GM19452 (cell line): Measurements from ENCODE around the gene HLA-DQB2.
"Not testable (repeated sequence)": the region's sequence is repeated elsewhere in the genome, so short reads cannot be mapped to it uniquely, and the experiment has no call there.

Source experiments
- ATAC-seq: cut with Tn5 transposase; IDR thresholded peaks from one replicate; pipeline ENCODE4 v1.9.1; 2021; ENCODE audit not compliant: unreplicated experiment

Gene HLA-DQB2

DNA sequence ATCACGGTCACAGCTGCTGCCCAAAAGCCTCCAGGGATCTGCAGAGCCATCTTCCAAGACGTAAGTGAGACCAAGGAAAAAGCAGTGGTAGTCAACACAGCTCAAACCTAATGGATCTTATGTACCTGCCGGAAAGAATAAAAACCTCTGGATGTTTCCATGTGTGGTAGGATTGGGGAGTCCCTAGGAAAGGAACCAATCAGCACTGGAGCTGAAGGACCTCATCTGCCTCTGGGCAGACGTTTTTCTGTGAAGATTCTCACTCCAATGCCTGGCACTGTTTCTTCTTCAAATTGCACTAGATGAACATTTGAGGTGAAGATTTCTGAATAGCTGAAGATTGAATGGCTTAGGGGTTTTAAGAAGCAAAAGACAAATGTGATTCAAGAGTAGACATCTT lies at the start of gene HLA-DQB2:
Gene HLA-DQB2 (minus strand): TSS at position 112 of the 400 bp plus-strand sequence. CDS start 62 bp downstream, at position 50.
- ATAC-seq: no peak

DNA sequence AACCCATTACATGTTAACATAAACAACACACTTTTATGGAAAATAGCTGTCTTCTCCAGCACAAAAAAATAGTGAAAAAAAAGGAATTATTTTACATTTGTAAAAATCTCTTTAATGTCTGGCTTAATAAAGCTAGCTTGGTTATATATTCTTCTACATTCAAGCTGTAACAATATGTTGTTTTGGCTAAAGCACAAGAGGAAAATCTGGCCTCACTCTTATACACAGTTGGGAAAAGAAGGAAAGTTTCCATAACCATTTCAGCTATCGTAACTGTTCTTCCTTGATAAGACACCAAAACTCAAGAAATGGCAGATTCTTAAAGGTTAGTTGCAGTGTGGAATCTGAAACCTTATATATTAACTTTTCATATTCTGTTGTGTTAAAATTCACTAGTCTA lies 45.8 kb upstream of the HLA-DQB2 start:
- no peak for ATAC-seq

GRCh38 chr6:32807020-32807580 lies 43.8 kb upstream of the HLA-DQB2 start:
- ATAC-seq: no peak

- ATAC-seq: not testable (repeated sequence)
Observed at GRCh38 chr6:32805404-32805803, 42.1 kb upstream of the HLA-DQB2 start.

- ATAC-seq: no peak
Observed at GRCh38 chr6:32803416-32803815, 40.1 kb upstream of the HLA-DQB2 start.

DNA sequence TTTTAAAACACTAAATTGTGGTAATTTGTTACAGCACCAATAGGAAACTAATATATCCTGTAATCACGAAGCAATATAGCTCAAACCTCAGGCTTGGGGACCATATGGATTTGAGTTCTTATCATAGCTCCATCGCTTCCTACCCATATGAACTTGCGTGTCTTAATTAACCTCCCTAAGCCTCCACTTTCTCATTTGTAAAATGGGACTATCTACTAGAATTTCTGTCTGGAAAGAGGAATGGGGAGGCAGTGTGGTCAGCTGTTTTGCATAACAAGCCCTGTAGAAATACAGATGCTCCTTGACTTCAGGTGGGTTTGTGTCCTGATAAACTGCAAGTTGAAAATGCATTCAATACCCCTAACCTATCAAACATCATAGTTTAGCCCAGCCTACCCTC lies 36.4 kb upstream of the HLA-DQB2 start:
- ATAC-seq: no peak

GRCh38 chr6:32799168-32799567 lies 35.8 kb upstream of the HLA-DQB2 start:
- no peak for ATAC-seq

GRCh38 chr6:32796848-32797776 lies 33.8 kb upstream of the HLA-DQB2 start:
- no peak for ATAC-seq

- ATAC-seq: no peak
Observed at GRCh38 chr6:32794510-32794909, 31.2 kb upstream of the HLA-DQB2 start.

DNA sequence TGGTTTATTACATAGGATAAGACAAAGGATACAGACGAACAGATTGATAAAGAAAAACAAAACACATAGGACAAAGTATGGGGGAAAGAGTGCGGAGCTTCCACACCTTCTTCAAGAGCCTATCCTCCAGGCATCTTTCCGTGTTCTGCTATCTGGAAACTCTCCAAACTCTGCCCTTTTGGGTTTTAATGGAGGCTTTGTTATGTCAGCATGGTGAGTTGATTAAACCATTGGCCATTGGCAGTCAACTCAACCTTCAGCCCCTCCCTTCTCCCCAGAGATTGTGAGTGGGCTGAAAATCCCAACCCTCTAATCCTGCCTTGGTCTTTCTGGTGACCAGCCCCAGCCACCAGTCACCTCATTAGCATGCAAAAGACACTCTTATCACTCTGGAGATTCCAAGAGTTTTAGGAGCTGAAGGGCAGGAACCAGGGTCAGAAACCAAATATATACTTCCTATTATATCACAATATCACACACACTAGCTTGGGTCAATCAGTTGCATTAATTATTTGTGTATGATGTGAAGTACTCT lies 29.6 kb upstream of the HLA-DQB2 start:
- ATAC-seq: no peak

DNA sequence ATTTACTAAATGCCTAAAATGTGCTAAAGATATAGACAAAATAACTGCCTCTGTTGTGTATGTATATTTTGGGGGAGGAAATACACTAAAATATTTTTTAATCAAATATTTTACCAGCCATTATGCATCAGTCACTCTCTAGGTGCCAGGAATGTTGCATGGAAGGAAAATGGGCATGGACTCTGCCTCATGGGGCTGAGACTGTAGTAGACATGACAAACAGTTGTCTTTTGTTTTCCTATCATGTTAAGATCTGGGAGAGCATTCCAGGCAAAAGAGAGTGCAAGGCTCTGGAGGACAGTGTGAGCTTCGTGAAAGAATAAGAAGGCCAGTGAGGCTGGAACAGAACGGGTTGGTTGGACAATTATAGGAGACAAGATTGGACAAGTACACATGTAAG lies 27.0 kb upstream of the HLA-DQB2 start:
- no peak for ATAC-seq

DNA sequence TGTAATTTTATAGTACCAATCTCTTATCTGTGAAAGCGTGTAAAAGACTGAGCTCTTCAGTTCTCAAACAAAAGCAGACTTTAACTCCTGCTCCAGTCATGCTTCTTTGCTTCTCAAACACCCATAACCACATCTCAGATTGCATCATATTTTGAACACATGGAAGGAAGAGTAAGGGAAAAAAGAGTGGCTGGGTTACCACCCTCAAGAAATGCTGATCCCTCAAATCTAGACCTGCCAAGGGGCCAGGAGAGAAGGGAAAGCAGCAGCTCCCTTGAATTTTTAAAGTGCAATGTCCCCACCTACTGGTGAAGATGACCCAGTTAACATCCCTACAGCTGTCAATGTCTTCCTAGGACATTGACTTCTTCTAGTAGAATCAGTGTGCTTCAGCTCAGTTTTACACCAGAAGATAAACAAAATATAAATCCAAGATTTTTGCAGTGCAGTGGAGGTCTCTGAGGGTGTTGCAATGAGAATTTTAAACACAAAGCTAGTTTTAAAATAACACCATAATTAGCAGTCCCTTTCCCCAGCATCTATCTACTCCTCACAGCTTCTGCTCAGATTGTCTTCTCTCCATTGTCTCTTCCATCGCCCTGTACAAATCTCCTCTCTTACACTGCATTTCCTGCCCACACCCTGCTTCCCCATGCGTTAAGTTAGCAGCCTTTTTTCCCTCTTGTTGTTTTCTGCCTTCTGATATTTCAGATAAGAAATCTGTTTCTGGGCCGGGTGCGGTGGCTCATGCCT lies 22.6 kb upstream of the HLA-DQB2 start:
- no peak for ATAC-seq

GRCh38 chr6:32782923-32783322 lies 19.6 kb upstream of the HLA-DQB2 start:
- not testable (repeated sequence) for ATAC-seq

DNA sequence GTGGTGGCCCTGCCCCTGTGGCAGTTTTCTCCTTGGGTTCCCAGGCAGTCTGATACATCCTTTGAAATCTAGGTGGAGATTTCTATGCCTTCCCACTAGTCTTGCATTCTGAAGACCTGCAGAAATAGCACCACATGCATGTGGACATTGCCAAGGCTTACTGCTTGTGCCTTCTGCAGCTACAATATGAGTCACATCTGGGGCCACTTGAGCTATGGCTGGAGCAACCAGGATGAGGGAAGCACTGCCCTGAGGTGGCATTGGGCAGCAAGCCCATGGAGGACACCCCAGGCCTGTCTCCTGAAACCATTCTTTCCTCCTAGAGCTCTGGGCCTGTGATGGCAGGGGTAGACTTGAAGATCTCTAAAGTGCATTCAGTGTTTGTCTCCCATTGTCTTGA lies 15.7 kb upstream of the HLA-DQB2 start:
- no peak for ATAC-seq

DNA sequence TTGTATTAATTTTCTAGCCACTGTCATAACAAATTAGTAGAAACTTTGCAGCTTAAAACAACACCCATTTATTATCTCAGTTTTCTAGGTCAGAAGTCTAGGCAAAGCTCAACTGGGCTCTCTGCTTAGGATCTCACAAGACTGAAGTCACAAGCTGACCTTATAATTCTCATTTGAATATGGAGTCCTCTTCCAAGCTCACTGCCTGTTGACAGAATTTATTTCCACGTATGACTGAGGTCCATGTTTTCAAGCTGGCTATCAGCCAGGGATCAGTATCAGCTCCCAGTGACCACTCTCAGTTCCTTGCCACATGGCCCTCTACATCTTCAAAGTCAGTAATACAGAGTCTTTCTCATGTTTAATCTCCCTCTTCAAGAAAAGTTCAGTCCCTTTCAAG lies 11.7 kb upstream of the HLA-DQB2 start:
- ATAC-seq: no peak

- ATAC-seq: no peak
Observed at GRCh38 chr6:32774426-32774825, 11.1 kb upstream of the HLA-DQB2 start.

DNA sequence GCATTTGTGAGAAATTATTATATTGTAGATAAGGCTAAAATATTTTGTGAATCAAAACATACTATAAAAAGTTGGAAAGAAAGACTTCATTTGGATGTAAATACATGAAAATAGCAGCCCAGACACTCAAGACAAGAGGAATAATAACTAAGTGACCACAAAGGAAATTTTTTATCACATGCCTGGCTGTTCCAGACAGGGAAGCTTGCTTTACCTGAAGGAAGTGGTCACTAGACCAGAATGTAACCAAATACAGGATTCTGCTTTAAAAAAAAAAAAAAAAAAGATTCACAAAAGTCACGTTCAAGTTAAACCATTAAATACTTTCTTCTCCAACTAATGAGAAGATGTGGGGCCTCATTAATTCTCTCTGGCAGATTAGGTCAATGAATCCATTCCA lies 9.3 kb upstream of the HLA-DQB2 start:
- no peak for ATAC-seq

DNA sequence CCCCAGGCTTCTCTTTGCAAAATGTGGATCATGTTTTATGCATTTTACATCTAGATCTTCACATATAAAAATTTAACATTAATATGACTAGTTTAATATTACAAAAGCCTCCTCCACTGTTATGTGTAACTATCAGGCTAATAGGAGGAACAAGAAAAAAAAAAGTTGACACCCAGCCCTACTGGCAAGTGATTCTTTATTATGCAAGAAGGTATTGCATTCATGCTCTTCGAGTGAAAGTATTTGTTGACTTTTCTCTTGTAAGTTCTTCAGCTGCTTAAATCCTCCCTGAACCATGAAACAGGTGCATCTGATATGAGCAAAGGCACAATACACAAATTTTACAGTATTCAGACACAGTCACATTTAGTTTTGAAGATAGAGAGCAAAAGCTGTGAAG lies 716 bp upstream of the HLA-DQB2 start:
- ATAC-seq: no peak

DNA sequence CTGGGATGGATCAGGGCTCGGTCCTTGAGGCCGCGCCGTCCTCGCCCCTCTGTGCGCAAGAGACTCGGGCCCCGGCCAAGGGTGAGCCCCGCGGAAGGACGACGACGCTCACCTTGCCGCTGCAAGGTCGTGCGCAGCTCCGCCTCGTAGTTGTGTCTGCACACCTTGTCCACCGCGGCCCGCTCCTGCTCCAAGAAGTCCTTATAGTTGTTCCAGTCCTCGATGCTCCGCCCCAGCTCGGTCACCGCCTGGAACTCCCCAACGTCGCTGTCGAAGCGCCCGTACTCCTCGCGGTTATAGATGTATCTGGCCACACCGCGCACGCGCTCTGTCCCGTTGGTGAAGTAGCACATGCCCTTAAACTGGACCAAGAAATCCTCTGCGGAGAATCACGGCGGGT lies 1.8 kb downstream of the HLA-DQB2 start:
- no peak for ATAC-seq

DNA sequence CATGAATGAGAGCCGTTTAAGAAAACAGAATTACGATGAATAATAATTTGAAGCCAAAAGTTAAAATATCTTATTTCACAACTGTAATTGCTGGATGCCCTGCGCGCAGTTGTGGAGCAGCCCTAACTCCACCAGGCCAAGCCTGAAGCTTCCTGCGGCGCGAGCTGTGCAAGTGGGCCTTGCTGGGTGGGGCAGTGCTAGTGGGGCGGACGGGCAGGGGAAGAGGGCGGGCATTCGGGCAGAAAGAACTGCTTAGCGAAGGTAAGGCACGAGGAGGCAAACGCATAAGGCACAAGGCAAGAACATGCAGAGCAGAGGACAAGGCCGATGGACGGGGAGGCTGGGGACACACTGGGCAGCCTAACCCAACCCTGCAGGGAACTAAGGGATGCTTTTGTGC lies 2.3 kb downstream of the HLA-DQB2 start:
- ATAC-seq: no peak

GRCh38 chr6:32759669-32760068 lies 3.7 kb downstream of the HLA-DQB2 start:
- no peak for ATAC-seq
